ENCODE measurements around the gene MYO5B.

The MYO5B gene

DNA sequence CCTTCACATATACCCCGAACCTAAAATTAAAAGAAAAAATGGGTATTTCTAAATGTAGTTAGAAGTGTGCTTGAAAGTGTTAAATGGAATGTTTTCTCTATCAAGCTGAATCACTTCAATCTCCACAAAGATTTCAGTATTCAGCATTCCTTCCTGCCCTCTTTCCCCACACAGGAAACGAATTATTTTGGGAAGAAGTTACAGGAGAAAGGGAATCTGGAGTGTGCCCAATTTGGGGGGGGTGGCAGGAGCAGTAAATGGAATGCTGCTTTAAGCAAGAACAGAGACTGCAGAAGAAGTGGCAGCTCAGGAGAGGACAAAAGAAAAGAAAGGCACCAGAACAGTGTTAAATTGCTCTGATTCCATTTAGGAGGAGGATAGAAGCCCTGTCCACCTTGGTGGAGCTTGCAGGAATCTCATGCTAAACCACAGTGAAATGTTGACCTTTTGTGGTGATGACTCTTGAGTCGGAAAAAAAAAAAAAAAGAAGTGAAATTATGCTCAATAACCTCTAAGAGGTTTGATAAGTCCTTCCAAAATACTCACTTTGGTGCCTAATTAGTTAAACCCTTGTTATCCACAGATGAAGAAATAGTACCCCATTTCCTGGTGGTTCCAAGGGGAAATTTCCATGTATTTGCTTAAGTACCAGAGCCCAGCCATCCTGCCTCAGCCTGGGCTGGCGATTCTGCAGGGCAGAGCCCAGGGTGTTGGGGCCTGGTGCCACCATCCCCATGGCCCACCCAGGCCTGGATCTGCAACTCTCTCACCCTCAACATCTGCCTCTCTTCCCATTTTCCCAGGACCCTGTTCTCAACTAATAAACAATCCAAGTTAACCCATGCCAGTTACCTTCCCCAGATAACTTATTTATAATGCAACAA lies 56.5 kb downstream of the MYO5B start:
- no peaks in the 10 kb centered on the region for H3F3A ChIP-seq (ENCODE audit: insufficient read depth)
- H3K9me2 ChIP-seq (replicated peaks; ENCODE audit: insufficient read depth, low read length): no peaks in the 10 kb centered on the region
- H2AFZ ChIP-seq (ENCODE audit: low read depth, low read length, severe bottlenecking): no peak overlapping the region
- H3K27ac ChIP-seq (ENCODE audit: low read depth, low read length): no peak overlapping the region
- H3K79me2 ChIP-seq (ENCODE audit: insufficient read depth, low read length): no peaks in the 10 kb centered on the region
- H4K20me1 ChIP-seq (ENCODE audit: low read depth, low read length): no peaks in the 10 kb centered on the region
- H3K4me2 ChIP-seq (ENCODE audit: low read depth, low read length, poor library complexity, severe bottlenecking): no peak overlapping the region
- no peaks in the 10 kb centered on the region for H3K36me3 ChIP-seq (ENCODE audit: low read length)
- no peaks in the 10 kb centered on the region for H3K27me3 ChIP-seq (ENCODE audit: low read length)
- H3K9ac ChIP-seq (ENCODE audit: low read length): no peak overlapping the region
- H3K9me3 ChIP-seq (ENCODE audit: insufficient read depth, low read length): no peaks in the 10 kb centered on the region
- no peak for TF ChIP-seq EZH2phosphoT487 (conservative IDR thresholded peaks at IDR 0.05; ENCODE audit: low read length)
- TF ChIP-seq, protein P1, sequence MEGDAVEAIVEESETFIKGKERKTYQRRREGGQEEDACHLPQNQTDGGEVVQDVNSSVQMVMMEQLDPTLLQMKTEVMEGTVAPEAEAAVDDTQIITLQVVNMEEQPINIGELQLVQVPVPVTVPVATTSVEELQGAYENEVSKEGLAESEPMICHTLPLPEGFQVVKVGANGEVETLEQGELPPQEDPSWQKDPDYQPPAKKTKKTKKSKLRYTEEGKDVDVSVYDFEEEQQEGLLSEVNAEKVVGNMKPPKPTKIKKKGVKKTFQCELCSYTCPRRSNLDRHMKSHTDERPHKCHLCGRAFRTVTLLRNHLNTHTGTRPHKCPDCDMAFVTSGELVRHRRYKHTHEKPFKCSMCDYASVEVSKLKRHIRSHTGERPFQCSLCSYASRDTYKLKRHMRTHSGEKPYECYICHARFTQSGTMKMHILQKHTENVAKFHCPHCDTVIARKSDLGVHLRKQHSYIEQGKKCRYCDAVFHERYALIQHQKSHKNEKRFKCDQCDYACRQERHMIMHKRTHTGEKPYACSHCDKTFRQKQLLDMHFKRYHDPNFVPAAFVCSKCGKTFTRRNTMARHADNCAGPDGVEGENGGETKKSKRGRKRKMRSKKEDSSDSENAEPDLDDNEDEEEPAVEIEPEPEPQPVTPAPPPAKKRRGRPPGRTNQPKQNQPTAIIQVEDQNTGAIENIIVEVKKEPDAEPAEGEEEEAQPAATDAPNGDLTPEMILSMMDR (IDR thresholded peaks at IDR 0.05; ENCODE audit: insufficient read depth, low read length, poor library complexity, severe bottlenecking): no peak
- no peak overlapping the region for H3K4me3 ChIP-seq (ENCODE audit: insufficient read depth, low read length, poor library complexity, severe bottlenecking)

DNA sequence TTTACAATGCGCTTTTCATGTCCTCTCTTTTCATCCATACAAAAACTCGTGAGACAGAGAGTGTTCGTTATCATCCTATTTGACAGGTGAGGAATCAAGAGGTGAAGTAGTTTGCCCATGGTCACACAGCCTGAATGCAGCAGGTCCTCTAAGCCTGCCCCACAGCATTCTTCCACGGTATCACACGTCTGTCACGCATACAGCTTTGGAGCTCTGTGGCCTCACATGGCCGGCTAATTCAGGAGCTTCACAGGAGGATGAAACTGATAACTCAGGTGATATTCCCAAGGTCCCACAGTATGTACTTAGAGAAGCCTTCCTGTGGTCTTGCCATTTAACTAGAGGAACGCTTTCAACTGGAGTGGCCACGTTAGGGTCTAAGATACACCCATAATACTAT lies 59.0 kb downstream of the MYO5B start:
- no peaks in the 10 kb centered on the region for H4K20me1 ChIP-seq (ENCODE audit: low read depth, low read length)
- H3K9ac ChIP-seq (ENCODE audit: low read length): no peak overlapping the region
- TF ChIP-seq, protein P1 (IDR thresholded peaks at IDR 0.05; ENCODE audit: insufficient read depth, low read length, poor library complexity, severe bottlenecking): no peak
- TF ChIP-seq EZH2phosphoT487 (conservative IDR thresholded peaks at IDR 0.05; ENCODE audit: low read length): no peak
- H2AFZ ChIP-seq (ENCODE audit: low read depth, low read length, severe bottlenecking): no peak overlapping the region
- no peaks in the 10 kb centered on the region for H3K36me3 ChIP-seq (ENCODE audit: low read length)
- no peaks in the 10 kb centered on the region for H3K9me2 ChIP-seq (replicated peaks; ENCODE audit: insufficient read depth, low read length)
- H3K79me2 ChIP-seq (ENCODE audit: insufficient read depth, low read length): no peaks in the 10 kb centered on the region
- no peak overlapping the region for H3K4me3 ChIP-seq (ENCODE audit: insufficient read depth, low read length, poor library complexity, severe bottlenecking)
- H3K27ac ChIP-seq (ENCODE audit: low read depth, low read length): no peak overlapping the region
- H3F3A ChIP-seq (ENCODE audit: insufficient read depth): no peaks in the 10 kb centered on the region
- no peaks in the 10 kb centered on the region for H3K9me3 ChIP-seq (ENCODE audit: insufficient read depth, low read length)
- no peak overlapping the region for H3K4me2 ChIP-seq (ENCODE audit: low read depth, low read length, poor library complexity, severe bottlenecking)
- no peaks in the 10 kb centered on the region for H3K27me3 ChIP-seq (ENCODE audit: low read length)

DNA sequence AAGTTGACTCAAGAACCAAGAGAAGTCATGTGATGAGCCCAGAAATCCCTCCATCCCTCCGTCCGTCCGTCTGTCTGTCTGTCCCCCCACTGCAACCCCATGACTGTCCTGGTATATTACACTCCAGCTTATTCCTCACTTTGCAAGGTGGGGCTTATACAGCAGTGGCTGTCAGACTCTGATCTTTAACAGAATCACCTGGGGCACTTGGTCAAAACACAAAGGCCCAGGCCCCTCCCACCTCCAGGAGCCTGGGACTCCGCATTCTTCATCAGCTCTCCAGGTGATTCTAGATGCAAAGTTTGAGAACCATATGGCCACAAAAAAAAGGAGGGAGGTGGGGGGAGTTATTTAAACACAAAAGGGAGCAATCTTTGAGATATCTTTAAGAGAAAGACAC lies 61.4 kb downstream of the MYO5B start:
- H2AFZ ChIP-seq (ENCODE audit: low read depth, low read length, severe bottlenecking): no peak overlapping the region
- no peaks in the 10 kb centered on the region for H3F3A ChIP-seq (ENCODE audit: insufficient read depth)
- no peaks in the 10 kb centered on the region for H3K27me3 ChIP-seq (ENCODE audit: low read length)
- no peak overlapping the region for H3K9ac ChIP-seq (ENCODE audit: low read length)
- H4K20me1 ChIP-seq (ENCODE audit: low read depth, low read length): no peaks in the 10 kb centered on the region
- H3K4me2 ChIP-seq (ENCODE audit: low read depth, low read length, poor library complexity, severe bottlenecking): no peak overlapping the region
- H3K36me3 ChIP-seq (ENCODE audit: low read length): no peaks in the 10 kb centered on the region
- no peak overlapping the region for H3K27ac ChIP-seq (ENCODE audit: low read depth, low read length)
- H3K9me3 ChIP-seq (ENCODE audit: insufficient read depth, low read length): no peaks in the 10 kb centered on the region
- no peaks in the 10 kb centered on the region for H3K9me2 ChIP-seq (replicated peaks; ENCODE audit: insufficient read depth, low read length)
- H3K4me3 ChIP-seq (ENCODE audit: insufficient read depth, low read length, poor library complexity, severe bottlenecking): no peak overlapping the region
- no peak for TF ChIP-seq EZH2phosphoT487 (conservative IDR thresholded peaks at IDR 0.05; ENCODE audit: low read length)
- TF ChIP-seq, protein P1 (IDR thresholded peaks at IDR 0.05; ENCODE audit: insufficient read depth, low read length, poor library complexity, severe bottlenecking): no peak
- no peaks in the 10 kb centered on the region for H3K79me2 ChIP-seq (ENCODE audit: insufficient read depth, low read length)
